ENCODE results near the gene PRLR.

The PRLR gene

DNA sequence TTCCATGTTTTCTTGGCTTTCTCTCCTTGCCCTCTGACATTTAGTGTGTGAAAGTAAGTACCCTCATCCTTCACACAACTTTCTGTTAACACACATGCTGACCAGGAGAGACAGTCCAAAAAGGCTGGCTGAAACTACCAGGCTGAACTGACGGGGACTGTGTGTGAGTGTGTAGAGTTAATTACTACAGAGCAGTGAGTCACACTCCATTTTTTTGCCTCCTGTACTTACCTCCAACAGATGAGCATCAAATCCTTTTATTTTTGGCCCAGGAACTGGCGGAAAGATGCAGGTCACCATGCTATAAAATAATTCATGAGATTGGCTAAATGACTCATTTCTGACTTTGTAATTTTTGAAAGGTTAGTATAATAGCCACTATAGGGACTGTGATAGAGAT, 162.3 kb downstream of the PRLR start:
- Histone ChIP-seq H3K4me3 (no peak overlapping the region), H3K27ac (no peak overlapping the region)
- no peak for TF ChIP-seq CTCF (IDR thresholded peaks at IDR 0.05)
- DNase-seq (ENCODE audit: low spot score) = no peak

- no peak overlapping the region for H3K4me3 ChIP-seq
- H3K27ac ChIP-seq = no peak overlapping the region
- TF ChIP-seq CTCF (IDR thresholded peaks at IDR 0.05) = no peak
- no peak for DNase-seq (ENCODE audit: low spot score)
Observed at GRCh38 chr5:35066260-35066795, 164.0 kb downstream of the PRLR start.

DNA sequence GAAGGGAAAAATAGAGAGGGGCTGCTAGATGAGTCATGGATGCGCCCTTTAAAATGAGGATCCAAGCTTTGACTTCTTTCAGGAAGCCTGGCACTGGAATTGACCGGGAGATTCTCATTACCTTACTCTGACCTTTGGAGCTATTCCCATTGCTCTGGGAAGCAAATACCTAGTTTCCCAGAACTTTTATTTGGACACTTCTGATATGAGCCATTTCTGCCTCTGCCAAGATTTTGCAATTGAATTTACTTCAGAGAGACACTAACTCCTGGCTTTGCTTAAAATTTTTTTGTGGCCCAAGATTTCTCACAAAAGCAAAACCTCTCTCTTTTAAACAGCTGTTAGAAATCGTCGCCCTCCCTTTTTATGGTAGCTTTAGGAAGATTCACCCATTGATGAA, 166.9 kb downstream of the PRLR start:
- no peak overlapping the region for H3K4me3 ChIP-seq
- DNase-seq (ENCODE audit: low spot score) = no peak
- no peak for TF ChIP-seq CTCF (IDR thresholded peaks at IDR 0.05)
- no peak overlapping the region for H3K27ac ChIP-seq

DNA sequence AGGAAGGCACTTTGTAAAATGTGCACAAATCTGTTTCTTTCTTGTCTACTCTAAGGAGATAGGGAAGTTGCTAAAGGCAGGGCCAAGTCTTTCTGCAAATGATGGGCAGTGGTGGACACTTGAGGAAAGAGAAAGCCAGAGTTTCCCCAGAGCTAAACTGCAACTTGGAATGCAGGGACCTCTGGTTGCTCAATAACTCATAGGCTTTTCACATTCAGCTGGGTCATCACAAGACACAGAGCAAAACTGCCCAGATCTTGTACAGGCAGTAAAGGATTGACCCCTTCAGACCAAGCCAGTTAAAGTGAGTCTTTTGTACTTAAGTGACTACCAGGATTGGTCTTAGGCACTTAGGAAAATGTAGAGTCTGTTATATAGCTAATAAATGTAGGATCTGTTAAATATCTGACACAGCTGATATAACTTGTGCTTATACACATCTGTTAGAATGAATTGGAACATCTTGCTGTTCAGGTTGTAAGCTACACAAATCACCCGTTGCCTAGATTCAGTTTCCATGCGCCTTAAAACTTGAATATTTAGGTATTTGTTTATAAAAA, 169.0 kb downstream of the PRLR start:
- Histone ChIP-seq H3K4me3 (no peak overlapping the region), H3K27ac (no peak overlapping the region)
- no peak for TF ChIP-seq CTCF (IDR thresholded peaks at IDR 0.05)
- DNase-seq (ENCODE audit: low spot score) = no peak

- DNase-seq (ENCODE audit: low spot score) = no peak
- Histone ChIP-seq H3K4me3 (no peak overlapping the region), H3K27ac (no peak overlapping the region)
- no peak for TF ChIP-seq CTCF (IDR thresholded peaks at IDR 0.05)
Observed at GRCh38 chr5:35060236-35060635, 170.1 kb downstream of the PRLR start.

GRCh38 chr5:35059251-35059650, 171.0 kb downstream of the PRLR start:
- Histone ChIP-seq H3K27ac (no peak overlapping the region), H3K4me3 (no peak overlapping the region)
- TF ChIP-seq CTCF (IDR thresholded peaks at IDR 0.05) = no peak
- no peak for DNase-seq (ENCODE audit: low spot score)

DNA sequence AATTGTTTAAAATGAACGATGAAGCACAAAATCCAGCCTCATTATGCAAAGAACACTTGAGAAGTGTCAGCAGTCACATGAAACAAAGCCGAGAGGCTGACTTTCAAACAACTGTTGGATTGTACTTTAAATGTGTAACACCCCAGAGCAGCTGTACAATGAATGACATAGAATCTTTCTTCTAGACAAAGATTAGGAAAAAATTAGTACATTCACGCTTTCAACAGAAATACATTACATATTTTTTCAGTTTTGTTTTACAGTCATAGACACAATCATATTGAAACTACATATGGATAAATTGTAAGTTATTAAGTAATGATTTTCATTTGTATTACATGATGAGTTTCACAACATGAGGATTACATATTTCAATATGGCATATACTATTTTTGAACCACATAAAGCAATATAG, 171.9 kb downstream of the PRLR start:
- no peak for DNase-seq (ENCODE audit: low spot score)
- TF ChIP-seq CTCF (IDR thresholded peaks at IDR 0.05) = no peak
- Histone ChIP-seq H3K4me3 (no peak overlapping the region), H3K27ac (no peak overlapping the region)

Data from coronary artery (tissue), 2 donors.